Stomach (tissue), 4 donors: Measurements from ENCODE around the gene DCDC1.

Experiments used
- EP300 ChIP-seq: sonication (generic); formaldehyde crosslinking; IDR thresholded peaks from one replicate; pipeline ENCODE4 v1.6.1; 2017; ENCODE audit warnings: antibody characterized with exemption
- TF ChIP-seq, protein P1 (sequence below), 7 experiments: fragments of 450-650 bp in 4 of 7; fragments of 200-600 bp in 3 of 7; sonication (generic) in 3 of 7; IDR thresholded peaks; one replicate each; pipeline ENCODE4 v1.5.1; 2016 to 2019; ENCODE audit warnings: antibody characterized with exemption in 7 of 7, control low read depth in 2 of 7, mild to moderate bottlenecking in 1 of 7

DNA sequence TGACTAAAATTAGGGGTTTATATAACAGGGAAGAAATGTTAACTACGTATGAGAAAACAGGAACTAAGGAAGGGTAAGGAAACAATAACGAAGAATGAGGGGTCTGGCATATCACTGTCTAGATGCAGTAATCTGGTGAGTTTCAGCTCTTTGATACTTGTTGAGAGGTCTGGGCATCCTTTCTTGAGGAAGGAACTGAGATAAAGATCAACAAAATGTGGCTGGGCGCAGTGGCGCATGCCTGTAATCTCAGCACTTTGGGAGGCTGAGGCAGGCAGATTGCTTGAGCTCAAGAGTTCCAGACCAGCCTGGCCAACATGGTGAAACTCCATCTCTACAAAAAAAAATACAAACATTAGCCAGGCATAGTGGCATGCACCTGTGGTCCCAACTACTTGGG lies 2.7 kb downstream of the DCDC1 start:
- TF ChIP-seq EP300, result no peak
- TF ChIP-seq, protein P1, sequence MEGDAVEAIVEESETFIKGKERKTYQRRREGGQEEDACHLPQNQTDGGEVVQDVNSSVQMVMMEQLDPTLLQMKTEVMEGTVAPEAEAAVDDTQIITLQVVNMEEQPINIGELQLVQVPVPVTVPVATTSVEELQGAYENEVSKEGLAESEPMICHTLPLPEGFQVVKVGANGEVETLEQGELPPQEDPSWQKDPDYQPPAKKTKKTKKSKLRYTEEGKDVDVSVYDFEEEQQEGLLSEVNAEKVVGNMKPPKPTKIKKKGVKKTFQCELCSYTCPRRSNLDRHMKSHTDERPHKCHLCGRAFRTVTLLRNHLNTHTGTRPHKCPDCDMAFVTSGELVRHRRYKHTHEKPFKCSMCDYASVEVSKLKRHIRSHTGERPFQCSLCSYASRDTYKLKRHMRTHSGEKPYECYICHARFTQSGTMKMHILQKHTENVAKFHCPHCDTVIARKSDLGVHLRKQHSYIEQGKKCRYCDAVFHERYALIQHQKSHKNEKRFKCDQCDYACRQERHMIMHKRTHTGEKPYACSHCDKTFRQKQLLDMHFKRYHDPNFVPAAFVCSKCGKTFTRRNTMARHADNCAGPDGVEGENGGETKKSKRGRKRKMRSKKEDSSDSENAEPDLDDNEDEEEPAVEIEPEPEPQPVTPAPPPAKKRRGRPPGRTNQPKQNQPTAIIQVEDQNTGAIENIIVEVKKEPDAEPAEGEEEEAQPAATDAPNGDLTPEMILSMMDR (IDR thresholded peaks at IDR 0.05), result no peak
